Measurements from ENCODE around the gene CEACAM5. TPM values are rescaled to one million over a fixed set of nuclear protein-coding genes. Genes with fewer than 3 reads are reported as not detected.

Gene CEACAM5
- 1,000 to 10,000 TPM in 3 of 4 donors, 10 to 100 TPM in 1; 95.5 to 1,964 (median 1,677) TPM for total RNA-seq

GRCh38 chr19:41708481-41708880 lies at the start of gene CEACAM5:
Gene CEACAM5, plus strand, starts transcription at chr19:41708626. Its CDS starts 106 bp downstream, at chr19:41708732.
- in situ Hi-C loops (cut with MboI; ENCODE audit: low pct_ligation_motif_present in 1 of 4, low pct_unique_long_range_greater_than_20kb in 1 of 4, low sequenced_read_pairs in 3 of 4), result no loop called here
- 20 to 25% methylated on average over 2 to 4 of the region's 4 CpGs for WGBS, 2 donors (ENCODE audit: low coverage in 1 of 2)
- H3K4me3 ChIP-seq, result peak within 1 kb of the TSS; percentile 13 to 52 (median 40)
- H3K27ac ChIP-seq, result peak within 1 kb of the TSS; percentile 81 to 87 (median 84)
- TF ChIP-seq POLR2AphosphoS5 (IDR thresholded peaks at IDR 0.05) (peak; percentile 98 to 99 (median 99)), POLR2A (IDR thresholded peaks at IDR 0.05) (peak; percentile 98)
- TF ChIP-seq, protein P1, sequence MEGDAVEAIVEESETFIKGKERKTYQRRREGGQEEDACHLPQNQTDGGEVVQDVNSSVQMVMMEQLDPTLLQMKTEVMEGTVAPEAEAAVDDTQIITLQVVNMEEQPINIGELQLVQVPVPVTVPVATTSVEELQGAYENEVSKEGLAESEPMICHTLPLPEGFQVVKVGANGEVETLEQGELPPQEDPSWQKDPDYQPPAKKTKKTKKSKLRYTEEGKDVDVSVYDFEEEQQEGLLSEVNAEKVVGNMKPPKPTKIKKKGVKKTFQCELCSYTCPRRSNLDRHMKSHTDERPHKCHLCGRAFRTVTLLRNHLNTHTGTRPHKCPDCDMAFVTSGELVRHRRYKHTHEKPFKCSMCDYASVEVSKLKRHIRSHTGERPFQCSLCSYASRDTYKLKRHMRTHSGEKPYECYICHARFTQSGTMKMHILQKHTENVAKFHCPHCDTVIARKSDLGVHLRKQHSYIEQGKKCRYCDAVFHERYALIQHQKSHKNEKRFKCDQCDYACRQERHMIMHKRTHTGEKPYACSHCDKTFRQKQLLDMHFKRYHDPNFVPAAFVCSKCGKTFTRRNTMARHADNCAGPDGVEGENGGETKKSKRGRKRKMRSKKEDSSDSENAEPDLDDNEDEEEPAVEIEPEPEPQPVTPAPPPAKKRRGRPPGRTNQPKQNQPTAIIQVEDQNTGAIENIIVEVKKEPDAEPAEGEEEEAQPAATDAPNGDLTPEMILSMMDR (IDR thresholded peaks at IDR 0.05), result no peak
- H3K27me3 ChIP-seq, result peaks cover 10% of the 10 kb centered on the region
- no peaks in the 10 kb centered on the region for H3K36me3 ChIP-seq
- peaks cover 3 to 22% (median 9%) of the 10 kb centered on the region in 4 donors for H3K4me1 ChIP-seq
- intact Hi-C loops (cut with DNase I; ENCODE audit: low total_unique reads), result no loop called here
- no peaks in the 10 kb centered on the region for H3K9me3 ChIP-seq
- DNase-seq, result peak; percentile 91

- Histone ChIP-seq H3K4me1 (peaks cover 0 to 31% (median 4%) of the 10 kb centered on the region in 4 donors), H3K27me3 (peaks cover 12% of the 10 kb centered on the region), H3K9me3 (peaks cover 16 to 20% of the 10 kb centered on the region in 2 donors), H3K36me3 (no peaks in the 10 kb centered on the region), H3K4me3 (no peak overlapping the region), H3K27ac (no peak overlapping the region)
- in situ Hi-C loops (cut with MboI; ENCODE audit: low pct_ligation_motif_present in 1 of 4, low pct_unique_long_range_greater_than_20kb in 1 of 4, low sequenced_read_pairs in 3 of 4) (no loop called here), intact Hi-C loops (cut with DNase I; ENCODE audit: low total_unique reads) (no loop called here)
- 20 to 75% methylated on average over 1 to 2 of the region's 2 CpGs for WGBS, 2 donors (ENCODE audit: low coverage in 1 of 2)
- TF ChIP-seq, protein P1 (IDR thresholded peaks at IDR 0.05), result no peak
- TF ChIP-seq POLR2A (IDR thresholded peaks at IDR 0.05) (no peak), EP300 (IDR thresholded peaks at IDR 0.05; ENCODE audit: low read depth) (no peak), POLR2AphosphoS5 (IDR thresholded peaks at IDR 0.05) (no peak)
- no peak for DNase-seq
These were observed 42.4 kb upstream of the CEACAM5 start for GRCh38 chr19:41666075-41666474.

DNA sequence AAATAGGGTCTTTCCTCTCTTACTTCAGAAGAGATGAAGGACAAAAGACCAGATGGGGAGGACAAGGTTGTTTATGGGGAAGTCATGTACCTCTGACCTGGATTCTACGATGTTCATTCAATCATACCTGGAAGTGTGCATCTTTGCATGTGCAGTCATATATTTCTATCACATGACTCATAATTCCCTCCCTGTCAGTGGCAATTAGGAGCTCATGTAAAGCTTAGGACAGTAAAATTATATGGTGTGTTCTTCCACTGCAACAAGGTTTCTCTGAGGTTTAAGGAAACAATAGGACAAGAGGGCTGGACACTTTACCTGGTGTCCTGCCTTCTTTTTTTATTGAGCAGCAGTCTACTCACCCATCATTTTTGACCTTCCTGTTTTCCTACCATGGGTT lies 40.1 kb upstream of the CEACAM5 start:
- H3K4me3 ChIP-seq, result no peak overlapping the region
- H3K27me3 ChIP-seq, result peaks cover 7% of the 10 kb centered on the region
- DNase-seq, result no peak
- peaks cover 16 to 20% of the 10 kb centered on the region in 2 donors for H3K9me3 ChIP-seq
- H3K27ac ChIP-seq, result peak overlapping the region; percentile 60 to 78 (median 64)
- no peaks in the 10 kb centered on the region for H3K36me3 ChIP-seq
- intact Hi-C loops (cut with DNase I; ENCODE audit: low total_unique reads), result no loop called here
- peak in 1 of 3 donors; percentile 62 for TF ChIP-seq POLR2AphosphoS5 (IDR thresholded peaks at IDR 0.05)
- TF ChIP-seq, protein P1 (IDR thresholded peaks at IDR 0.05), result no peak
- no peak for TF ChIP-seq EP300 (IDR thresholded peaks at IDR 0.05; ENCODE audit: low read depth)
- TF ChIP-seq POLR2A (IDR thresholded peaks at IDR 0.05), result no peak
- 25 to 33% methylated on average over 1 of the region's 1 CpG for WGBS, 2 donors (ENCODE audit: low coverage in 1 of 2)
- peaks cover 0 to 34% (median 9%) of the 10 kb centered on the region in 4 donors for H3K4me1 ChIP-seq
- in situ Hi-C loops (cut with MboI; ENCODE audit: low pct_ligation_motif_present in 1 of 4, low pct_unique_long_range_greater_than_20kb in 1 of 4, low sequenced_read_pairs in 3 of 4), result no loop called here

DNA sequence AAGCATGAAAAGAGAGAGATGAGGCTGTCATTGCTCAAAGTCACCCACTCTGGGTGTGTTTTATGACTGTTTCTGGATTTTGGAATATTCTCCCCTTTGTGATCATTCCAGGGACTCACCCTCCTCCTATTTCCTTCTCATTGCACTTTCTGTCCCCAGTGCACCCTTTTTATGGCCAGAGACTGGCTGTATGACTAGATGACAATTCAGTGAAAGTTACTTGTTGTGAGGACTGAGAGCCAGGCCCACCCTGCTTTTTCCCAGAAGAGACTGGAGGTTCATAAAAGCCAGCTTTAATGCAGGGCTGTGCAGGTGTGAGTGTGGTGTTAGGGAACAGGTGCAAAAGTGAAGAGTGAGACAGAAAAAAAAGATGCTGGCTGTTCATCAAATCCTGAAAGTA lies 37.7 kb upstream of the CEACAM5 start:
- H3K27ac ChIP-seq, result peak overlapping the region; percentile 55 to 78 (median 78)
- intact Hi-C loops (cut with DNase I; ENCODE audit: low total_unique reads) (no loop called here), in situ Hi-C loops (cut with MboI; ENCODE audit: low pct_ligation_motif_present in 1 of 4, low pct_unique_long_range_greater_than_20kb in 1 of 4, low sequenced_read_pairs in 3 of 4) (no loop called here)
- no peak overlapping the region for H3K4me3 ChIP-seq
- peaks cover 18% of the 10 kb centered on the region for H3K27me3 ChIP-seq
- no peaks in the 10 kb centered on the region for H3K36me3 ChIP-seq
- H3K9me3 ChIP-seq, result peaks cover 10% of the 10 kb centered on the region in 2 donors
- peak; percentile 70 for DNase-seq
- peak; percentile 76 for TF ChIP-seq EP300 (IDR thresholded peaks at IDR 0.05; ENCODE audit: low read depth)
- TF ChIP-seq POLR2AphosphoS5 (IDR thresholded peaks at IDR 0.05), result peak in 1 of 3 donors; percentile 57
- TF ChIP-seq, protein P1 (IDR thresholded peaks at IDR 0.05), result no peak
- H3K4me1 ChIP-seq, result peaks cover 0 to 34% (median 9%) of the 10 kb centered on the region in 4 donors

All from transverse colon (tissue), 4 donors.